Measurements from ENCODE around the gene TRAF3. TPM values are rescaled to one million over a fixed set of nuclear protein-coding genes. Genes with fewer than 3 reads are reported as not detected.
A peak's percentile ranks its signal among the peaks of the same experiment; 100 is the strongest.
"Not testable (repeated sequence)": the region's sequence is repeated elsewhere in the genome, so short reads cannot be mapped to it uniquely, and the experiment has no call there.

TRAF3 gene
- total RNA-seq, 2 experiments from 2014 or later: 66.4 to 83.7 TPM

GRCh38 chr14:102837120-102837519, 59.9 kb downstream of the TRAF3 start:
- ATAC-seq; H3K27ac Mint-ChIP-seq; H3K9me3 Mint-ChIP-seq (ENCODE audit: low read depth); intact Hi-C loops (cut with DNase I, micrococcal nuclease); H3K4me3 Mint-ChIP-seq; DNase-seq; H3K27me3 Mint-ChIP-seq: not testable (repeated sequence)
- POLR2A ChIA-PET: interaction anchor here (0.6 kb wide), 1 partner anchor 656 kb away, joined by 6 read pairs; no protein-coding TSS in a partner anchor
- H3K36me3 Mint-ChIP-seq (ENCODE audit: low read depth): peaks cover 55% of the 10 kb centered on the region
- peaks cover 10% of the 10 kb centered on the region for H3K4me1 Mint-ChIP-seq
- CTCF ChIA-PET: interaction anchor here (2.0 kb wide), 1 partner anchor 143 kb away, joined by 8 read pairs; no protein-coding TSS in a partner anchor

GRCh38 chr14:102838501-102838900, 61.3 kb downstream of the TRAF3 start:
- Mint-ChIP-seq H3K36me3 (ENCODE audit: low read depth) (peaks cover 57% of the 10 kb centered on the region), H3K4me3 (no peak overlapping the region), H3K9me3 (ENCODE audit: low read depth) (no peaks in the 10 kb centered on the region), H3K27me3 (no peaks in the 10 kb centered on the region), H3K4me1 (peaks cover 10% of the 10 kb centered on the region), H3K27ac (peak overlapping the region; percentile 11)
- no peak for DNase-seq
- ATAC-seq: no peak
- ChIA-PET POLR2A (no interaction called here), CTCF (interaction anchor here (2.0 kb wide), 1 partner anchor 144 kb away, joined by 8 read pairs; no protein-coding TSS in a partner anchor)
- intact Hi-C loops (cut with DNase I, micrococcal nuclease): no loop called here

GRCh38 chr14:102840115-102840514, 62.9 kb downstream of the TRAF3 start:
- ChIA-PET CTCF (no interaction called here), POLR2A (no interaction called here)
- Mint-ChIP-seq H3K36me3 (ENCODE audit: low read depth) (peaks cover 52% of the 10 kb centered on the region), H3K4me1 (peaks cover 5% of the 10 kb centered on the region), H3K4me3 (no peak overlapping the region), H3K9me3 (ENCODE audit: low read depth) (no peaks in the 10 kb centered on the region), H3K27ac (no peak overlapping the region), H3K27me3 (no peaks in the 10 kb centered on the region)
- DNase-seq: no peak
- intact Hi-C loops (cut with DNase I, micrococcal nuclease): no loop called here
- ATAC-seq: no peak

GRCh38 chr14:102840771-102841528, 63.7 kb downstream of the TRAF3 start:
- Mint-ChIP-seq H3K27me3 (no peaks in the 10 kb centered on the region), H3K27ac (no peak overlapping the region), H3K36me3 (ENCODE audit: low read depth) (peaks cover 47% of the 10 kb centered on the region), H3K9me3 (ENCODE audit: low read depth) (no peaks in the 10 kb centered on the region), H3K4me1 (peaks cover 2% of the 10 kb centered on the region), H3K4me3 (no peak overlapping the region)
- CTCF ChIA-PET: interaction anchor here (0.6 kb wide), 1 partner anchor 990 kb away, joined by 3 read pairs; no protein-coding TSS in a partner anchor
- POLR2A ChIA-PET: interaction anchor here (0.6 kb wide), 1 partner anchor 462 kb away, joined by 3 read pairs; no protein-coding TSS in a partner anchor
- intact Hi-C loops (cut with DNase I, micrococcal nuclease): no loop called here
- ATAC-seq: no peak
- DNase-seq: no peak

- H3K9me3 Mint-ChIP-seq (ENCODE audit: low read depth): no peaks in the 10 kb centered on the region
- H3K36me3 Mint-ChIP-seq (ENCODE audit: low read depth): peaks cover 43% of the 10 kb centered on the region
- ChIA-PET CTCF (interaction anchor here (1.7 kb wide), 1 partner anchor 155 kb away, joined by 4 read pairs; no protein-coding TSS in a partner anchor), POLR2A (no interaction called here)
- intact Hi-C loops (cut with DNase I, micrococcal nuclease): loop anchor here in 1 of 2 experiments (5.0 kb wide), 1 partner anchor 152 kb away; no protein-coding TSS in a partner anchor
- H3K4me3 Mint-ChIP-seq: no peak overlapping the region
- peak overlapping the region; percentile 64 for H3K27ac Mint-ChIP-seq
- H3K4me1 Mint-ChIP-seq: peaks cover 13% of the 10 kb centered on the region
- ATAC-seq (no peak), DNase-seq (no peak)
- H3K27me3 Mint-ChIP-seq: no peaks in the 10 kb centered on the region
Measured at GRCh38 chr14:102848830-102849525, 71.7 kb downstream of the TRAF3 start.

GRCh38 chr14:102849526-102850379, 72.5 kb downstream of the TRAF3 start:
- Mint-ChIP-seq H3K27me3 (no peaks in the 10 kb centered on the region), H3K9me3 (ENCODE audit: low read depth) (no peaks in the 10 kb centered on the region), H3K27ac (peak overlapping the region; percentile 64), H3K4me1 (peaks cover 17% of the 10 kb centered on the region), H3K4me3 (no peak overlapping the region), H3K36me3 (ENCODE audit: low read depth) (peaks cover 46% of the 10 kb centered on the region)
- ATAC-seq: no peak
- intact Hi-C loops (cut with DNase I, micrococcal nuclease): loop anchor here in 1 of 2 experiments (5.0 kb wide), 1 partner anchor 152 kb away; no protein-coding TSS in a partner anchor
- ChIA-PET POLR2A (interaction anchor here (0.6 kb wide), 1 partner anchor 80 kb away, joined by 3 read pairs; no protein-coding TSS in a partner anchor), CTCF (interaction anchor here (1.7 kb wide), 1 partner anchor 156 kb away, joined by 4 read pairs; no protein-coding TSS in a partner anchor)
- no peak for DNase-seq

GRCh38 chr14:102853648-102854047, 76.4 kb downstream of the TRAF3 start:
- H3K36me3 Mint-ChIP-seq (ENCODE audit: low read depth): peaks cover 60% of the 10 kb centered on the region
- no peaks in the 10 kb centered on the region for H3K27me3 Mint-ChIP-seq
- intact Hi-C loops (cut with DNase I, micrococcal nuclease): no loop called here
- no peak for ATAC-seq
- CTCF ChIA-PET: no interaction called here
- POLR2A ChIA-PET: no interaction called here
- H3K27ac Mint-ChIP-seq: no peak overlapping the region
- H3K4me1 Mint-ChIP-seq: peaks cover 22% of the 10 kb centered on the region
- no peaks in the 10 kb centered on the region for H3K9me3 Mint-ChIP-seq (ENCODE audit: low read depth)
- DNase-seq: no peak
- no peak overlapping the region for H3K4me3 Mint-ChIP-seq

GRCh38 chr14:102854091-102854703, 76.9 kb downstream of the TRAF3 start:
- no peak for DNase-seq
- Mint-ChIP-seq H3K9me3 (ENCODE audit: low read depth) (no peaks in the 10 kb centered on the region), H3K36me3 (ENCODE audit: low read depth) (peaks cover 60% of the 10 kb centered on the region), H3K4me1 (peaks cover 18% of the 10 kb centered on the region), H3K27me3 (no peaks in the 10 kb centered on the region), H3K27ac (no peak overlapping the region), H3K4me3 (no peak overlapping the region)
- intact Hi-C loops (cut with DNase I, micrococcal nuclease): no loop called here
- CTCF ChIA-PET: no interaction called here
- POLR2A ChIA-PET: no interaction called here
- ATAC-seq: peak; percentile 75

- peaks cover 12% of the 10 kb centered on the region for H3K4me1 Mint-ChIP-seq
- no peak for DNase-seq
- H3K27ac Mint-ChIP-seq: no peak overlapping the region
- H3K4me3 Mint-ChIP-seq: no peak overlapping the region
- no peaks in the 10 kb centered on the region for H3K27me3 Mint-ChIP-seq
- intact Hi-C loops (cut with DNase I, micrococcal nuclease): no loop called here
- peaks cover 72% of the 10 kb centered on the region for H3K36me3 Mint-ChIP-seq (ENCODE audit: low read depth)
- ChIA-PET CTCF (no interaction called here), POLR2A (no interaction called here)
- ATAC-seq: no peak
- peaks cover 8% of the 10 kb centered on the region for H3K9me3 Mint-ChIP-seq (ENCODE audit: low read depth)
Measured at GRCh38 chr14:102856179-102856578, 78.9 kb downstream of the TRAF3 start.

- Mint-ChIP-seq H3K27me3 (no peaks in the 10 kb centered on the region), H3K36me3 (ENCODE audit: low read depth) (peaks cover 70% of the 10 kb centered on the region), H3K27ac (no peak overlapping the region), H3K9me3 (ENCODE audit: low read depth) (peaks cover 12% of the 10 kb centered on the region), H3K4me3 (no peak overlapping the region), H3K4me1 (peaks cover 12% of the 10 kb centered on the region)
- CTCF ChIA-PET: interaction anchor here (1.0 to 1.2 kb wide), 2 partner anchors 11 to 17 kb away, joined by 3 read pairs; no protein-coding TSS in a partner anchor
- intact Hi-C loops (cut with DNase I, micrococcal nuclease): no loop called here
- POLR2A ChIA-PET: no interaction called here
- ATAC-seq: no peak
- no peak for DNase-seq
Measured at GRCh38 chr14:102857444-102857843, 80.2 kb downstream of the TRAF3 start.

- Mint-ChIP-seq H3K4me3 (no peak overlapping the region), H3K27me3 (no peaks in the 10 kb centered on the region)
- POLR2A ChIA-PET: no interaction called here
Measured at GRCh38 chr14:102859911-102860310, 82.7 kb downstream of the TRAF3 start.

More at GRCh38 chr14:102859911-102860310, 82.7 kb downstream of the TRAF3 start:
- peaks cover 3% of the 10 kb centered on the region for H3K4me1 Mint-ChIP-seq
- DNase-seq (no peak), ATAC-seq (no peak)
- H3K27ac Mint-ChIP-seq: no peak overlapping the region
- intact Hi-C loops (cut with DNase I, micrococcal nuclease): no loop called here
- peaks cover 14% of the 10 kb centered on the region for H3K9me3 Mint-ChIP-seq (ENCODE audit: low read depth)
- peaks cover 80% of the 10 kb centered on the region for H3K36me3 Mint-ChIP-seq (ENCODE audit: low read depth)
- CTCF ChIA-PET: interaction anchor here (0.8 kb wide), 1 partner anchor 100 kb away, joined by 3 read pairs; no protein-coding TSS in a partner anchor
